ENCODE results near the gene PSMB1. TPM values are rescaled to one million over a fixed set of nuclear protein-coding genes. Genes with fewer than 3 reads are reported as not detected.

Gene PSMB1
- total RNA-seq, 1 donor from 2014 or later: 175 TPM

DNA sequence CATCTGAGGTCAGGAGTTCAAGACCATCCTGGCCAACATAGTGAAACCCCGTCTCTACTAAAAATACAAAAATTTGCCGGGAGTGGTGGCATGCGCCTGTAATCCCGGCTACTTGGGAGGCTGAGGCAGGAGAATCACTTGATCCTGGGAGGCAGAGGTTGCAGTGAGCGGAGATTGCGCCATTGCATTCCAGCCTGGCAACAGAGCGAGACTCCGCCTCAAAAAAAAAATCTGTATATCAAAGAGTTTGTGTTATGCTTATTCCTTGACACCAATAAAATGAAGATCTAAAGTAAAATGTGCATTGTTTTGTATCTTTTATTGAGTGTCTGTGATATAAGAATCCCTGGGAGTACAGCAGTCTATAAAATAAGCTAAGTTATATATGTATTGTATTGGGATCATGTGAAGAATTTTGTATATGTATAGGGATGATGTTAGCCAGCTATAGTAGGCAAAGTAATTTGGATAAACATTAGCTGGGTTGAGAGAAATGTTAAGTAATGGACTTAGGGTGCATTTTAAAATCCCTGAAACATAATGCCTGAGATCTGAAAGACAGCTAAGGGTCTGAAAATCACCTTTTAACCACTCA lies 11.9 kb upstream of the PSMB1 start:
- TF ChIP-seq, protein P1, sequence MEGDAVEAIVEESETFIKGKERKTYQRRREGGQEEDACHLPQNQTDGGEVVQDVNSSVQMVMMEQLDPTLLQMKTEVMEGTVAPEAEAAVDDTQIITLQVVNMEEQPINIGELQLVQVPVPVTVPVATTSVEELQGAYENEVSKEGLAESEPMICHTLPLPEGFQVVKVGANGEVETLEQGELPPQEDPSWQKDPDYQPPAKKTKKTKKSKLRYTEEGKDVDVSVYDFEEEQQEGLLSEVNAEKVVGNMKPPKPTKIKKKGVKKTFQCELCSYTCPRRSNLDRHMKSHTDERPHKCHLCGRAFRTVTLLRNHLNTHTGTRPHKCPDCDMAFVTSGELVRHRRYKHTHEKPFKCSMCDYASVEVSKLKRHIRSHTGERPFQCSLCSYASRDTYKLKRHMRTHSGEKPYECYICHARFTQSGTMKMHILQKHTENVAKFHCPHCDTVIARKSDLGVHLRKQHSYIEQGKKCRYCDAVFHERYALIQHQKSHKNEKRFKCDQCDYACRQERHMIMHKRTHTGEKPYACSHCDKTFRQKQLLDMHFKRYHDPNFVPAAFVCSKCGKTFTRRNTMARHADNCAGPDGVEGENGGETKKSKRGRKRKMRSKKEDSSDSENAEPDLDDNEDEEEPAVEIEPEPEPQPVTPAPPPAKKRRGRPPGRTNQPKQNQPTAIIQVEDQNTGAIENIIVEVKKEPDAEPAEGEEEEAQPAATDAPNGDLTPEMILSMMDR (conservative IDR thresholded peaks at IDR 0.05): no peak
- H3K27ac Mint-ChIP-seq (ENCODE audit: unreplicated experiment): no peak overlapping the region
- no peak overlapping the region for H3K4me3 Mint-ChIP-seq
- no peaks in the 10 kb centered on the region for H3K4me1 Mint-ChIP-seq
- DNase-seq (ENCODE audit: low read depth, low spot score): no peak
- no peaks in the 10 kb centered on the region for H3K27me3 Mint-ChIP-seq (ENCODE audit: low read depth)
- H3K36me3 Mint-ChIP-seq (ENCODE audit: low read depth): no peaks in the 10 kb centered on the region
- H3K9me3 Mint-ChIP-seq: no peaks in the 10 kb centered on the region

DNA sequence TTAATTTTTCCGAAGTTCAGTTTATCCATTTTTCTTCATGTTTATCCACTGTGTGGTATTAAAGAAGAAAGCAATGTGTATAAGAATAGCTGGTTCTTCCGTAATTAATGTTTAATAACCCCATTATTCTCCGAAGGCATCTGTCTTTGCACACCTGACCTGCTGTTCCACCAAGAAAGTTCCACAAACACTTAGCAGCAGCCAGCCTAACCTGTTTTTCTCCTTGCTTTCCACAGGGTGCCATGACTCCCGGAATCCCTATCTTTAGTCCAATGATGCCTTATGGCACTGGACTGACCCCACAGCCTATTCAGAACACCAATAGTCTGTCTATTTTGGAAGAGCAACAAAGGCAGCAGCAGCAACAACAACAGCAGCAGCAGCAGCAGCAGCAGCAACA lies 8.4 kb upstream of the PSMB1 start:
- Mint-ChIP-seq H3K4me1 (no peaks in the 10 kb centered on the region), H3K27ac (ENCODE audit: unreplicated experiment) (no peak overlapping the region), H3K36me3 (ENCODE audit: low read depth) (peaks cover 2% of the 10 kb centered on the region), H3K27me3 (ENCODE audit: low read depth) (no peaks in the 10 kb centered on the region), H3K4me3 (no peak overlapping the region), H3K9me3 (no peaks in the 10 kb centered on the region)
- TF ChIP-seq, protein P1 (conservative IDR thresholded peaks at IDR 0.05): no peak
- no peak for DNase-seq (ENCODE audit: low read depth, low spot score)

- TF ChIP-seq, protein P1 (conservative IDR thresholded peaks at IDR 0.05): no peak
- H3K4me1 Mint-ChIP-seq: peaks cover 12% of the 10 kb centered on the region
- no peak overlapping the region for H3K27ac Mint-ChIP-seq (ENCODE audit: unreplicated experiment)
- H3K36me3 Mint-ChIP-seq (ENCODE audit: low read depth): peaks cover 2% of the 10 kb centered on the region
- no peak for DNase-seq (ENCODE audit: low read depth, low spot score)
- H3K9me3 Mint-ChIP-seq: no peaks in the 10 kb centered on the region
- no peak overlapping the region for H3K4me3 Mint-ChIP-seq
- H3K27me3 Mint-ChIP-seq (ENCODE audit: low read depth): no peaks in the 10 kb centered on the region
These were observed 2.2 kb upstream of the PSMB1 start for GRCh38 chr6:170555305-170555704.

DNA sequence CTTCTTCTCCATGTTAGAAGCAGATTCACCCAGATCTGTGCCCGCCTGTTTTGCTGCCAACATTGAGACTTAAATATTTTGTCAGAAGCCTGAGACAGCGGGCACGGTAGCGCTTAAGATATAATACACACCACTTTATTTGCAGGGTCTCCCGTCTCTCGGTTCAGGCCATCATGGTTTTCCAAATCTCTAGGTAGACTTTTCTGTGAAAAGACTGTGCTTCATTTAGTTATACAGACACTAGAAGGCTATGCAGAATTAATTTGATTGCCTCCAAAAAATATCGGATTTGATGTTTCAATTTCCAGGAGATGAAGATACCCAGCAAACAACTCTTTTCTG lies 1.7 kb upstream of the PSMB1 start:
- Mint-ChIP-seq H3K27me3 (ENCODE audit: low read depth) (no peaks in the 10 kb centered on the region), H3K4me1 (peaks cover 14% of the 10 kb centered on the region), H3K9me3 (no peaks in the 10 kb centered on the region), H3K36me3 (ENCODE audit: low read depth) (peaks cover 2% of the 10 kb centered on the region), H3K27ac (ENCODE audit: unreplicated experiment) (no peak overlapping the region), H3K4me3 (no peak overlapping the region)
- TF ChIP-seq, protein P1 (conservative IDR thresholded peaks at IDR 0.05): no peak
- no peak for DNase-seq (ENCODE audit: low read depth, low spot score)

GRCh38 chr6:170554013-170554795 lies 1.1 kb upstream of the PSMB1 start, which contains the start of gene TBP:
Gene TBP, plus strand, starts transcription at chr6:170554369. Its CDS starts 2,661 bp downstream, at chr6:170557030.
- Mint-ChIP-seq H3K27ac (ENCODE audit: unreplicated experiment) (no peak within 1 kb of the TSS), H3K4me3 (no peak within 1 kb of the TSS), H3K27me3 (ENCODE audit: low read depth) (no peaks in the 10 kb centered on the region), H3K4me1 (peaks cover 14% of the 10 kb centered on the region), H3K9me3 (no peaks in the 10 kb centered on the region), H3K36me3 (ENCODE audit: low read depth) (peaks cover 2% of the 10 kb centered on the region)
- TF ChIP-seq, protein P1 (conservative IDR thresholded peaks at IDR 0.05): no peak
- DNase-seq (ENCODE audit: low read depth, low spot score): peak; percentile 89
